ENCODE data around the gene ADAMTSL1. TPM values are rescaled to one million over a fixed set of nuclear protein-coding genes. Genes with fewer than 3 reads are reported as not detected.
A peak's percentile ranks its signal among the peaks of the same experiment; 100 is the strongest.

ADAMTSL1 gene
- total RNA-seq, 1 donor from 2014 or later, result 12.6 TPM

DNA sequence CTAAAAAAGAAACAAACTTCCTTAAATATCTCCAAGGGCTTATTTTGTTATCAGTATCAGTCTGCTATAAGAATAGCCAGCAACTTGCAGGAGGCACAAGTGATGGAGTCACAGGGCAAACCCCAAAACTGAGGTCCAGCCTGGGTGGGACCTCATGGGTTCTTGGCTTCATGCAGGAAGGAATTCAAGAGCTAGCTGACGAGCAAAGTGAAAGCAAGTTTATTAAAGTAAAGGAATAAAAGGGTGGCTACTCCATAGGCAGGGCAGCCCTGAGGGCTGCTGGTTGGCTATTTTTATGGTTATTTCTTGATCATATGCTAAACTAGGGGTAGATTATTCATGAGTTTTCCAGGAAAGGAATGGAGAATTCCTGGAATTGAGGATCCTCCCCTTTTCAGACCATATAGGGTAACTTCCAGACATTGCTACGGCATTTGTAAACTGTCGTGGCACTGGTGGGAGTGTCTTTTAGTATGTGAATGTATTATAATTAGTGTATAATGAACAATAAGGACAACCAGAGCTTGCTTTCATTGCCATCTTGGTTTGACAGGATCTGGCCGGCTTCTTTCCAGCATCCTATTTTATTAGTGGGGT lies 231.9 kb downstream of the ADAMTSL1 start:
- H3K9me3 ChIP-seq (ENCODE audit: insufficient read depth, low read depth, low read length), result no peaks in the 10 kb centered on the region
- Mint-ChIP-seq H3K27me3 (ENCODE audit: low read depth, unreplicated experiment) (no peaks in the 10 kb centered on the region), H3K36me3 (ENCODE audit: low read depth, unreplicated experiment) (peaks cover 11% of the 10 kb centered on the region), H3K27ac (ENCODE audit: unreplicated experiment) (no peak overlapping the region), H3K4me3 (ENCODE audit: unreplicated experiment) (no peak overlapping the region), H3K9me3 (ENCODE audit: unreplicated experiment) (peaks cover 2% of the 10 kb centered on the region), H3K4me1 (ENCODE audit: low read depth, unreplicated experiment) (peaks cover 1% of the 10 kb centered on the region)
- H3K4me2 ChIP-seq (ENCODE audit: low read length), result peak overlapping the region; percentile 19
- no peak for TF ChIP-seq CTCF (IDR thresholded peaks at IDR 0.05; ENCODE audit: insufficient read depth, low read depth, low read length)
- no peak for TF ChIP-seq EZH2 (IDR thresholded peaks at IDR 0.05; ENCODE audit: insufficient read depth, low read length)
- no peaks in the 10 kb centered on the region for H4K20me1 ChIP-seq (ENCODE audit: insufficient read depth, low read length)
- FAIRE-seq, result no peak
- peak; percentile 19 for DNase-seq (ENCODE audit: low read depth)
- no peak overlapping the region for H3K4me3 ChIP-seq (ENCODE audit: insufficient read depth, low read depth, low read length)
- no peak overlapping the region for H3K27ac ChIP-seq (ENCODE audit: low read depth, low read length)
- no peaks in the 10 kb centered on the region for H3K79me2 ChIP-seq (ENCODE audit: insufficient read depth, low read length)
- no peak overlapping the region for H3K9ac ChIP-seq (ENCODE audit: low read length)
- peaks cover 4% of the 10 kb centered on the region for H3K4me1 ChIP-seq (ENCODE audit: insufficient read depth, low read length)
- no peaks in the 10 kb centered on the region for H3K27me3 ChIP-seq (ENCODE audit: insufficient read depth, low read length)
- H3K36me3 ChIP-seq (ENCODE audit: insufficient read depth, low read length), result peaks cover 24% of the 10 kb centered on the region
- H2AFZ ChIP-seq (ENCODE audit: low read depth, low read length), result no peak overlapping the region

- H3K27ac Mint-ChIP-seq (ENCODE audit: unreplicated experiment), result no peak overlapping the region
- H3K36me3 ChIP-seq (ENCODE audit: insufficient read depth, low read length), result peaks cover 24% of the 10 kb centered on the region
- FAIRE-seq, result no peak
Measured at GRCh38 chr9:18706648-18707047, 232.7 kb downstream of the ADAMTSL1 start.

More at GRCh38 chr9:18706648-18707047, 232.7 kb downstream of the ADAMTSL1 start:
- H3K27me3 ChIP-seq (ENCODE audit: insufficient read depth, low read length), result no peaks in the 10 kb centered on the region
- no peaks in the 10 kb centered on the region for H4K20me1 ChIP-seq (ENCODE audit: insufficient read depth, low read length)
- no peak overlapping the region for H3K4me2 ChIP-seq (ENCODE audit: low read length)
- Mint-ChIP-seq H3K36me3 (ENCODE audit: low read depth, unreplicated experiment) (peaks cover 13% of the 10 kb centered on the region), H3K9me3 (ENCODE audit: unreplicated experiment) (peaks cover 2% of the 10 kb centered on the region), H3K4me3 (ENCODE audit: unreplicated experiment) (no peak overlapping the region), H3K4me1 (ENCODE audit: low read depth, unreplicated experiment) (peaks cover 1% of the 10 kb centered on the region), H3K27me3 (ENCODE audit: low read depth, unreplicated experiment) (no peaks in the 10 kb centered on the region)
- no peak overlapping the region for H3K4me3 ChIP-seq (ENCODE audit: insufficient read depth, low read depth, low read length)
- no peaks in the 10 kb centered on the region for H3K79me2 ChIP-seq (ENCODE audit: insufficient read depth, low read length)
- DNase-seq (ENCODE audit: low read depth), result no peak
- H3K9me3 ChIP-seq (ENCODE audit: insufficient read depth, low read depth, low read length), result no peaks in the 10 kb centered on the region
- H2AFZ ChIP-seq (ENCODE audit: low read depth, low read length), result no peak overlapping the region
- peaks cover 4% of the 10 kb centered on the region for H3K4me1 ChIP-seq (ENCODE audit: insufficient read depth, low read length)
- H3K27ac ChIP-seq (ENCODE audit: low read depth, low read length), result no peak overlapping the region
- TF ChIP-seq EZH2 (IDR thresholded peaks at IDR 0.05; ENCODE audit: insufficient read depth, low read length), result no peak
- TF ChIP-seq CTCF (IDR thresholded peaks at IDR 0.05; ENCODE audit: insufficient read depth, low read depth, low read length), result no peak
- no peak overlapping the region for H3K9ac ChIP-seq (ENCODE audit: low read length)

All from astrocyte (in vitro differentiated cells and primary cell).